Spleen (tissue), 11 donors: ENCODE results near the gene TUBD1. TPM values are rescaled to one million over a fixed set of nuclear protein-coding genes. Genes with fewer than 3 reads are reported as not detected.

Experiments
- DNase-seq: peaks from one replicate; pipeline ENCODE4 v3.0.0-alpha.2; 2020
- H3K27ac ChIP-seq, 8 donors: fragments of 200-600 bp; sonication (generic) in 7 of 8; 1 replicate in 4 of 8; 2 replicates in 4 of 8; pipeline versions ENCODE4 v1.5.0 to v1.8.0; 2016 to 2021; ENCODE audit warnings: inconsistent platforms in 4 of 8, mild to moderate bottlenecking in 4 of 8, moderate library complexity in 1 of 8
- H3K27me3 ChIP-seq, 7 donors: fragments of 200-600 bp; sonication (generic) in 6 of 7; replicated peaks in 1 of 7; 1 replicate in 4 of 7; 2 replicates in 3 of 7; pipeline versions ENCODE4 v1.5.0 to v1.8.0; 2016 to 2021; ENCODE audit warnings: inconsistent platforms in 3 of 7, mild to moderate bottlenecking in 1 of 7
- H3K36me3 ChIP-seq, 6 donors: fragments of 200-600 bp; sonication (generic) in 5 of 6; 1 replicate in 4 of 6; 2 replicates in 2 of 6; pipeline versions ENCODE4 v1.5.0 to v1.8.0; 2016 to 2021; ENCODE audit warnings: inconsistent platforms in 2 of 6
- H3K4me1 ChIP-seq, 6 donors: fragments of 200-600 bp; sonication (generic) in 5 of 6; 1 replicate in 3 of 6; 2 replicates in 3 of 6; pipeline versions ENCODE4 v1.5.0 to v1.8.0; 2016 to 2021; ENCODE audit warnings: inconsistent platforms in 3 of 6
- H3K4me3 ChIP-seq, 8 donors: fragments of 200-600 bp; sonication (generic) in 7 of 8; 1 replicate in 4 of 8; 2 replicates in 4 of 8; pipeline versions ENCODE4 v1.5.0 to v1.8.0; 2016 to 2021; ENCODE audit warnings: inconsistent platforms in 4 of 8, mild to moderate bottlenecking in 4 of 8, moderate library complexity in 2 of 8
- H3K9me3 ChIP-seq, 8 donors: fragments of 200-600 bp; sonication (generic) in 7 of 8; 1 replicate in 4 of 8; 2 replicates in 4 of 8; pipeline versions ENCODE4 v1.5.0 to v1.8.0; 2016 to 2021; ENCODE audit warnings: inconsistent platforms in 4 of 8
- POLR2A ChIP-seq, 3 donors: fragments of 450-650 bp; IDR thresholded peaks; one replicate each; pipeline ENCODE4 v1.5.1; 2017; ENCODE audit warnings: antibody characterized with exemption in 3 of 3, mild to moderate bottlenecking in 1 of 3
- POLR2AphosphoS5 ChIP-seq, 3 donors: sonication (generic); formaldehyde crosslinking; IDR thresholded peaks; one replicate each; pipeline ENCODE4 v1.5.1; 2017; ENCODE audit warnings: antibody characterized with exemption in 3 of 3
- WGBS, 5 donors: extraction: QIAGEN DNeasy Blood & Tissue Kit in 3 of 5; methylation state at CpG; one replicate each; pipeline versions ENCODE4 v1.1.5 to v1.1.7; 2013 to 2018; 5-methylcytosine and 5-hydroxymethylcytosine counted together
- intact Hi-C: fragments of 100-400 bp; cut with DNase I; formaldehyde crosslinking; loops from one replicate; pipeline ENCODE4 v1.15.0; 2023; ENCODE audit warnings: low total_unique reads
- polyA plus RNA-seq, 3 donors: library from polyadenylated mRNA; stranded (reverse); fragments of 200-250 nt; gene quantifications; one replicate each; pipeline ENCODE4 v1.2.1, GENCODE V29; 2013
- total RNA-seq, 7 donors: library from RNA; depleted of rRNA in 3 of 7; stranded (reverse); fragments of >200 nt in 3 of 7; fragmentation: NEBNext Ultra II Directional in 4 of 7; extraction: Animal tissue kit (Norgen Biotek cat#: 25700) in 4 of 7; gene quantifications; one replicate each; pipeline versions ENCODE4 v1.1.0 to v1.2.1, GENCODE V29; 2016 to 2021
- TF ChIP-seq, protein P1 (sequence below), 11 experiments: fragments of 200-600 bp in 7 of 11; fragments of 450-650 bp in 4 of 11; sonication (generic) in 4 of 11; IDR thresholded peaks in 8 of 11; conservative IDR thresholded peaks in 3 of 11; 1 replicate in 7 of 11; 2 replicates in 4 of 11; pipeline versions ENCODE4 v1.4.0 to v1.8.0; 2016 to 2021; ENCODE audit warnings: antibody characterized with exemption in 11 of 11, inconsistent platforms in 4 of 11, mild to moderate bottlenecking in 1 of 11
- donor health status: healthy with polysubstance abuse.
- donor health status: DM: no; HTN: no; CAD: no; lungs with moderate emphysema.
- donor health status: DM: no; HTN: no; CAD: no.
- donor health status: Bipolar disorder and iron deficiency.
- donor health status: healthy.
- donor health status: DM: no; HTN: no; CAD: no.
- donor health status: DM: yes; HTN: yes; CAD: no.

TUBD1 gene
- total and polyA plus RNA-seq, 10 donors, result 6.0 to 25.4 (median 10.4) TPM

DNA sequence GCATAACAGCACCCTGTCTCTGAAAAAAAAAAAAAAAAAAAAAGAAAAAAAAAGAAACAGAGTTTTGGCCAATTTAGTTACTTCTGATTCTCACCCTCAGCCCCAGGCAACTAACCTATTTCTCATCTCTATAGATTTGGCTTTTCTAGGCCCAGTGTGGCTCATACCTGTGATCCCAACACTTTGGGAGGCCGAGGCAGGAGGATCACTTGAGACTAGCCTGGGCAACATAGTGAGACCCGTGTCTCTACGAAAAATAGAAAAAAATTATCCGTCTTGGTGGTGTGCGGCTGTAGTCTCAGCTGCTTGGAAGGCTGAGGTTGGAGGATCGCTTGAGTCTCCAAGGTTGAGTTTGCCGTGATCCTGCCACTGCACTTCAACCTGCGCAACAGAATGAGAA, 8.9 kb upstream of the TUBD1 start:
- WGBS, 5 donors, result 93 to 98% (median 96%) methylated on average over 8 of the region's 8 CpGs
- intact Hi-C loops, result no loop called here
- H3K9me3 ChIP-seq, result no peaks in the 10 kb centered on the region
- no peaks in the 10 kb centered on the region for H3K27me3 ChIP-seq
- TF ChIP-seq POLR2A (IDR thresholded peaks at IDR 0.05) (no peak), POLR2AphosphoS5 (IDR thresholded peaks at IDR 0.05) (no peak)
- TF ChIP-seq, protein P1, sequence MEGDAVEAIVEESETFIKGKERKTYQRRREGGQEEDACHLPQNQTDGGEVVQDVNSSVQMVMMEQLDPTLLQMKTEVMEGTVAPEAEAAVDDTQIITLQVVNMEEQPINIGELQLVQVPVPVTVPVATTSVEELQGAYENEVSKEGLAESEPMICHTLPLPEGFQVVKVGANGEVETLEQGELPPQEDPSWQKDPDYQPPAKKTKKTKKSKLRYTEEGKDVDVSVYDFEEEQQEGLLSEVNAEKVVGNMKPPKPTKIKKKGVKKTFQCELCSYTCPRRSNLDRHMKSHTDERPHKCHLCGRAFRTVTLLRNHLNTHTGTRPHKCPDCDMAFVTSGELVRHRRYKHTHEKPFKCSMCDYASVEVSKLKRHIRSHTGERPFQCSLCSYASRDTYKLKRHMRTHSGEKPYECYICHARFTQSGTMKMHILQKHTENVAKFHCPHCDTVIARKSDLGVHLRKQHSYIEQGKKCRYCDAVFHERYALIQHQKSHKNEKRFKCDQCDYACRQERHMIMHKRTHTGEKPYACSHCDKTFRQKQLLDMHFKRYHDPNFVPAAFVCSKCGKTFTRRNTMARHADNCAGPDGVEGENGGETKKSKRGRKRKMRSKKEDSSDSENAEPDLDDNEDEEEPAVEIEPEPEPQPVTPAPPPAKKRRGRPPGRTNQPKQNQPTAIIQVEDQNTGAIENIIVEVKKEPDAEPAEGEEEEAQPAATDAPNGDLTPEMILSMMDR (IDR thresholded peaks at IDR 0.05 in 8 of 11, conservative IDR thresholded peaks at IDR 0.05 in 3 of 11), result no peak
- no peak for DNase-seq
- peaks cover 0 to 34% (median 0%) of the 10 kb centered on the region in 6 donors for H3K36me3 ChIP-seq
- no peak overlapping the region for H3K4me3 ChIP-seq
- no peak overlapping the region for H3K27ac ChIP-seq
- H3K4me1 ChIP-seq, result peaks cover 0 to 71% (median 29%) of the 10 kb centered on the region in 6 donors

- intact Hi-C loops, result no loop called here
- TF ChIP-seq POLR2A (IDR thresholded peaks at IDR 0.05) (no peak), POLR2AphosphoS5 (IDR thresholded peaks at IDR 0.05) (no peak)
- TF ChIP-seq, protein P1 (IDR thresholded peaks at IDR 0.05 in 8 of 11, conservative IDR thresholded peaks at IDR 0.05 in 3 of 11), result peak in 2 of 11 experiments; percentile 39 to 47
- DNase-seq, result no peak
- Histone ChIP-seq H3K27me3 (no peaks in the 10 kb centered on the region), H3K27ac (peak overlapping the region in 2 of 8 donors; percentile 8 to 22), H3K4me3 (no peak overlapping the region), H3K4me1 (peaks cover 15 to 73% (median 43%) of the 10 kb centered on the region in 6 donors), H3K36me3 (peaks cover 0 to 39% (median 3%) of the 10 kb centered on the region in 6 donors), H3K9me3 (no peaks in the 10 kb centered on the region)
- WGBS, 5 donors, result 32 to 85% (median 78%) methylated on average over 5 of the region's 5 CpGs
These were observed 6.4 kb upstream of the TUBD1 start for GRCh38 chr17:59899099-59899498.

DNA sequence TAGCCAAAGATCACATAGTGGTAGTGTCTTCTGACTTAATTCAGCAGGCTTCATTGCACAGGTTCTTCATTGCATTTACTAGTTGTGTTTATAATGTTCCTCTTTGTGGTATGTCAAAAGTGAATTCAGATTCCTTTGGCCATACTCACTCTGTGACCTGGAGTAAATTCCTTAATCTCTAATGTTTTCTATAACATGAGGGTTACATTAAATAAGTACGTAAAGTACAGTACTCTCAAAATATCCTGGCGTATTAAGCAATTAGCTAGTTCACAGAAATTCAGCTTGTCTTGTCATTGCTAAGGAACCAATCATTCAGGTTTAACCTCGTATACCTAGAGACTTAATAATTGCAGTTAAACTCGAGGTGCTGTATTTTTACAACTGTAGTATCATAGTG, 4.3 kb upstream of the TUBD1 start:
- Histone ChIP-seq H3K4me1 (peaks cover 20 to 69% (median 49%) of the 10 kb centered on the region in 6 donors), H3K9me3 (no peaks in the 10 kb centered on the region), H3K27ac (no peak overlapping the region), H3K36me3 (peaks cover 0 to 25% (median 3%) of the 10 kb centered on the region in 6 donors), H3K4me3 (no peak overlapping the region), H3K27me3 (no peaks in the 10 kb centered on the region)
- WGBS, 5 donors, result 83 to 91% (median 84%) methylated on average over 4 of the region's 4 CpGs
- no peak for DNase-seq
- TF ChIP-seq, protein P1 (IDR thresholded peaks at IDR 0.05 in 8 of 11, conservative IDR thresholded peaks at IDR 0.05 in 3 of 11), result no peak
- TF ChIP-seq POLR2AphosphoS5 (IDR thresholded peaks at IDR 0.05), result no peak
- TF ChIP-seq POLR2A (IDR thresholded peaks at IDR 0.05), result no peak
- intact Hi-C loops, result no loop called here

DNA sequence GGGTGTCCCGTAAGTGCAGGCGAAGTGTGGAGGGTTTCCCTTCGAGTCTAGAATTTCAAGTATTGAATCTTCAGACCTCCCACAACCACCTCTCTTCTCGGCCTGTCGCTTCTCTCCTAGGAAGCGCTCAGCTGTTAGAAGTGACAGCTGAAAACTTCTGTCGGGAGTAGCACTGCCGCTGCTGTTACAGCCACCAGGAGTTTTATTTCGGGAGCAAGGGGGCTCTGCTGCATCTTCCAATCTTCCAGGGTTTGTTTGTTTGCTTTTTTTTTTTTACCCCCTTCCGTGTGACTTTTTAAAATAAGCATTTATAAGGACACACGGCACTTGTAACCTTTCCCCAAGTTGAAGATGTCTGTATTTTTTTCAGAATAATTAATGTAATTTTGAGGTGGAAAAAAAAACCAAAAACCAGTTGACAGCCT, 945 bp upstream of the TUBD1 start:
- no peaks in the 10 kb centered on the region for H3K27me3 ChIP-seq
- intact Hi-C loops, result no loop called here
- 0 to 1% (median 1%) methylated on average over 11 of the region's 11 CpGs for WGBS, 5 donors
- peak overlapping the region; percentile 88 to 98 (median 94) for H3K27ac ChIP-seq
- H3K9me3 ChIP-seq, result no peaks in the 10 kb centered on the region
- H3K4me3 ChIP-seq, result peak overlapping the region; percentile 67 to 95 (median 81)
- TF ChIP-seq, protein P1 (IDR thresholded peaks at IDR 0.05 in 8 of 11, conservative IDR thresholded peaks at IDR 0.05 in 3 of 11), result peak in 1 of 11 experiments; percentile 20
- TF ChIP-seq POLR2AphosphoS5 (IDR thresholded peaks at IDR 0.05) (no peak), POLR2A (IDR thresholded peaks at IDR 0.05) (no peak)
- H3K4me1 ChIP-seq, result peaks cover 24 to 81% (median 60%) of the 10 kb centered on the region in 6 donors
- no peak for DNase-seq
- peaks cover 0 to 37% (median 3%) of the 10 kb centered on the region in 6 donors for H3K36me3 ChIP-seq
